Thyroid gland (tissue), 4 donors: ENCODE data around the gene KCNMB2. TPM values are rescaled to one million over a fixed set of nuclear protein-coding genes. Genes with fewer than 3 reads are reported as not detected.

Experiments used
- DNase-seq, 2 donors: peaks; one replicate each; pipeline ENCODE4 v3.0.0-alpha.2; 2019
- H3K27ac ChIP-seq, 3 donors: fragments of 200-600 bp; sonication (generic); 1 replicate in 2 of 3; 2 replicates in 1 of 3; pipeline ENCODE4 v1.5.1; 2016 to 2019; ENCODE audit warnings: mild to moderate bottlenecking in 1 of 3, moderate library complexity in 1 of 3
- H3K27me3 ChIP-seq: fragments of 200-600 bp; sonication (generic); one replicate; pipeline ENCODE4 v1.5.1; 2019
- H3K36me3 ChIP-seq, 2 donors: fragments of 200-600 bp; sonication (generic); one replicate each; pipeline ENCODE4 v1.5.1; 2016 to 2019
- H3K4me1 ChIP-seq, 2 donors: fragments of 200-600 bp; sonication (generic); one replicate each; pipeline ENCODE4 v1.5.1; 2017 to 2019
- H3K4me3 ChIP-seq, 3 donors: fragments of 200-600 bp; sonication (generic); replicated peaks in 1 of 3; 1 replicate in 2 of 3; 2 replicates in 1 of 3; pipeline ENCODE4 v1.5.1; 2016; ENCODE audit warnings: mild to moderate bottlenecking in 1 of 3
- H3K9me3 ChIP-seq: fragments of 200-600 bp; sonication (generic); one replicate; pipeline ENCODE4 v1.5.1; 2017
- POLR2A ChIP-seq, 2 donors: fragments of 450-650 bp; IDR thresholded peaks; one replicate each; pipeline ENCODE4 v1.6.1; 2017; ENCODE audit warnings: antibody characterized with exemption in 2 of 2, mild to moderate bottlenecking in 2 of 2, moderate library complexity in 1 of 2
- WGBS, 2 donors: methylation state at CpG; one replicate each; pipeline ENCODE4 v1.1.5; 2017; 5-methylcytosine and 5-hydroxymethylcytosine counted together
- intact Hi-C: fragments of 100-400 bp; cut with DNase I; formaldehyde crosslinking; loops from one replicate; pipeline ENCODE4 v1.15.1; 2023
- total RNA-seq, 4 donors: library from RNA; depleted of rRNA; stranded (reverse); fragments of >200 nt; gene quantifications; one replicate each; pipeline ENCODE4 v1.2.3, GENCODE V29; 2016
- TF ChIP-seq, protein P1 (sequence below), 6 experiments: fragments of 200-600 bp in 3 of 6; fragments of 450-650 bp in 3 of 6; sonication (generic) in 3 of 6; IDR thresholded peaks; one replicate each; pipeline ENCODE4 v1.5.1; 2016 to 2019; ENCODE audit warnings: antibody characterized with exemption in 6 of 6, mild to moderate bottlenecking in 2 of 6, inconsistent platforms in 1 of 6, moderate library complexity in 1 of 6

Gene KCNMB2
- total RNA-seq, 4 donors from 2014 or later = 0.56 to 0.92 (median 0.81) TPM; not detected in 1

GRCh38 chr3:178677961-178678360 is 141.7 kb downstream of the KCNMB2 start:
- Histone ChIP-seq H3K4me1 (no peaks in the 10 kb centered on the region), H3K27ac (no peak overlapping the region), H3K27me3 (no peaks in the 10 kb centered on the region), H3K4me3 (no peak overlapping the region), H3K36me3 (no peaks in the 10 kb centered on the region), H3K9me3 (no peaks in the 10 kb centered on the region)
- intact Hi-C loops = no loop called here
- TF ChIP-seq POLR2A (IDR thresholded peaks at IDR 0.05) = no peak
- TF ChIP-seq, protein P1, sequence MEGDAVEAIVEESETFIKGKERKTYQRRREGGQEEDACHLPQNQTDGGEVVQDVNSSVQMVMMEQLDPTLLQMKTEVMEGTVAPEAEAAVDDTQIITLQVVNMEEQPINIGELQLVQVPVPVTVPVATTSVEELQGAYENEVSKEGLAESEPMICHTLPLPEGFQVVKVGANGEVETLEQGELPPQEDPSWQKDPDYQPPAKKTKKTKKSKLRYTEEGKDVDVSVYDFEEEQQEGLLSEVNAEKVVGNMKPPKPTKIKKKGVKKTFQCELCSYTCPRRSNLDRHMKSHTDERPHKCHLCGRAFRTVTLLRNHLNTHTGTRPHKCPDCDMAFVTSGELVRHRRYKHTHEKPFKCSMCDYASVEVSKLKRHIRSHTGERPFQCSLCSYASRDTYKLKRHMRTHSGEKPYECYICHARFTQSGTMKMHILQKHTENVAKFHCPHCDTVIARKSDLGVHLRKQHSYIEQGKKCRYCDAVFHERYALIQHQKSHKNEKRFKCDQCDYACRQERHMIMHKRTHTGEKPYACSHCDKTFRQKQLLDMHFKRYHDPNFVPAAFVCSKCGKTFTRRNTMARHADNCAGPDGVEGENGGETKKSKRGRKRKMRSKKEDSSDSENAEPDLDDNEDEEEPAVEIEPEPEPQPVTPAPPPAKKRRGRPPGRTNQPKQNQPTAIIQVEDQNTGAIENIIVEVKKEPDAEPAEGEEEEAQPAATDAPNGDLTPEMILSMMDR (IDR thresholded peaks at IDR 0.05) = no peak
- DNase-seq = no peak
- 80 to 84% methylated on average over 2 of the region's 2 CpGs for WGBS, 2 donors

- Histone ChIP-seq H3K27me3 (no peaks in the 10 kb centered on the region), H3K4me3 (no peak overlapping the region)
- intact Hi-C loops = no loop called here
Measured at GRCh38 chr3:178680037-178680436, 143.8 kb downstream of the KCNMB2 start.

GRCh38 chr3:178680489-178680888 is 144.3 kb downstream of the KCNMB2 start:
- 69 to 78% methylated on average over 2 of the region's 2 CpGs for WGBS, 2 donors
- Histone ChIP-seq H3K27me3 (no peaks in the 10 kb centered on the region), H3K9me3 (no peaks in the 10 kb centered on the region), H3K36me3 (no peaks in the 10 kb centered on the region), H3K4me3 (no peak overlapping the region), H3K27ac (no peak overlapping the region), H3K4me1 (no peaks in the 10 kb centered on the region)
- peak; percentile 19 to 38 for DNase-seq
- TF ChIP-seq, protein P1 (IDR thresholded peaks at IDR 0.05) = no peak
- intact Hi-C loops = no loop called here

More at GRCh38 chr3:178680037-178680436, 143.8 kb downstream of the KCNMB2 start:
- no peak for DNase-seq
- Histone ChIP-seq H3K36me3 (no peaks in the 10 kb centered on the region), H3K4me1 (no peaks in the 10 kb centered on the region), H3K9me3 (no peaks in the 10 kb centered on the region), H3K27ac (no peak overlapping the region)
- 69 to 75% methylated on average over 3 of the region's 3 CpGs for WGBS, 2 donors
- TF ChIP-seq, protein P1 (IDR thresholded peaks at IDR 0.05) = no peak
- no peak for TF ChIP-seq POLR2A (IDR thresholded peaks at IDR 0.05)

DNA sequence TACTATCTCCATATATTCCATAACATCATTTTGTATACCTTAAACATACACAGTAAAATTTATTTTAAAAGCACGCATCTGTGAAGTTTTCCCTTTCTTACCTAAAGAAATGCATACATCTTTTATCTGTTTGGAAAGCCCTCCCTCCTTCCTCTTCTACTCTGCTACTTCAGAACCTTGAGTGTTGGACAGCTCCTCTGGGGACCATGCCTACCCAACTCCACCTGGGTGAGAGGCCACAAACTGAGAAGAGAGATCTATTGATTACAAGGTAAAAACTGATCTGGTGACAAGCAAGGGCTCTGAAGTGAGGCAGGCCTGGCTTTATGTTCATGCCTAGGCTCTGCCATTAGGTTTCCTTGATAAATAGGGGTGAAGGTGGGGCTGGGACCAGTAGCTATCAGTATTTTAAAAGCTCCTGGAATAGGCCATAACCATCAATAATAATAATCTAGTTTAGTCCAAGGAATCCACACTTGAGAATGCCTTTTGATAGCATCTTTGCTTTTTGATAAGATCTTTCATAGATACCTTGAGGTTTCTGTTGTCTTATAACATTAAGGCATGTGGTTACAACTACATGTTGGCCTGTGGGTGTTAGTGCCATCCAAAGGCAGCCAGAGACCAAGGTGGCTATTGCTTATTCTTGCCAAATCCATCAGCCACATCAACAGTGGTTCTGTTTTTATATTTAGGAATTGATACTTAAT is 148.8 kb downstream of the KCNMB2 start:
- peak in 1 of 2 donors; percentile 20 for DNase-seq
- no peaks in the 10 kb centered on the region for H3K9me3 ChIP-seq
- WGBS, 2 donors = 73 to 76% methylated on average over 1 of the region's 1 CpG
- no peaks in the 10 kb centered on the region for H3K36me3 ChIP-seq
- no peaks in the 10 kb centered on the region for H3K4me1 ChIP-seq
- TF ChIP-seq, protein P1 (IDR thresholded peaks at IDR 0.05) = no peak
- no peak for TF ChIP-seq POLR2A (IDR thresholded peaks at IDR 0.05)
- no peak overlapping the region for H3K27ac ChIP-seq
- no peaks in the 10 kb centered on the region for H3K27me3 ChIP-seq
- intact Hi-C loops = no loop called here
- no peak overlapping the region for H3K4me3 ChIP-seq

GRCh38 chr3:178685591-178685906 is 149.3 kb downstream of the KCNMB2 start:
- intact Hi-C loops = no loop called here
- Histone ChIP-seq H3K4me3 (no peak overlapping the region), H3K4me1 (no peaks in the 10 kb centered on the region), H3K27me3 (no peaks in the 10 kb centered on the region), H3K9me3 (no peaks in the 10 kb centered on the region), H3K36me3 (no peaks in the 10 kb centered on the region), H3K27ac (no peak overlapping the region)
- 64 to 67% methylated on average over 3 of the region's 3 CpGs for WGBS, 2 donors
- no peak for TF ChIP-seq POLR2A (IDR thresholded peaks at IDR 0.05)
- TF ChIP-seq, protein P1 (IDR thresholded peaks at IDR 0.05) = no peak
- DNase-seq = no peak
